T47D (cell line): Measurements from ENCODE around the gene AMBN.

Source experiments
- DNase-seq, 2 experiments: peaks; one replicate each; pipeline versions ENCODE4 v3.0.0 to v3.0.0-alpha.2; 2011 to 2012; ENCODE audit warnings: low read depth in 1 of 2, low spot score in 1 of 2
- JUND ChIP-seq: IDR thresholded peaks from 2 replicates; pipeline ENCODE4 v1.6.1; 2012; ENCODE audit warnings: low read depth
- in situ Hi-C: cut with HindIII; loops from 2 replicates; pipeline ENCODE4 v1.10.0; 2016; ENCODE audit warnings: low sequenced_read_pairs, low pct_unique_long_range_greater_than_20kb

The AMBN gene

GRCh38 chr4:70654605-70655011 is 62.6 kb downstream of the AMBN start:
- in situ Hi-C loops: no loop called here
- no peak for DNase-seq
- TF ChIP-seq JUND: no peak
